ENCODE results near the gene TEX51. TPM values are rescaled to one million over a fixed set of nuclear protein-coding genes. Genes with fewer than 3 reads are reported as not detected.

Gene TEX51
- total RNA-seq, 1 donor from 2014 or later, result not detected

- H3K4me1 Mint-ChIP-seq (ENCODE audit: low read depth), result no peaks in the 10 kb centered on the region
- no peak overlapping the region for H3K4me3 Mint-ChIP-seq (ENCODE audit: low read depth)
- H3K27me3 Mint-ChIP-seq, result peaks cover 33% of the 10 kb centered on the region
- TF ChIP-seq, protein P1, sequence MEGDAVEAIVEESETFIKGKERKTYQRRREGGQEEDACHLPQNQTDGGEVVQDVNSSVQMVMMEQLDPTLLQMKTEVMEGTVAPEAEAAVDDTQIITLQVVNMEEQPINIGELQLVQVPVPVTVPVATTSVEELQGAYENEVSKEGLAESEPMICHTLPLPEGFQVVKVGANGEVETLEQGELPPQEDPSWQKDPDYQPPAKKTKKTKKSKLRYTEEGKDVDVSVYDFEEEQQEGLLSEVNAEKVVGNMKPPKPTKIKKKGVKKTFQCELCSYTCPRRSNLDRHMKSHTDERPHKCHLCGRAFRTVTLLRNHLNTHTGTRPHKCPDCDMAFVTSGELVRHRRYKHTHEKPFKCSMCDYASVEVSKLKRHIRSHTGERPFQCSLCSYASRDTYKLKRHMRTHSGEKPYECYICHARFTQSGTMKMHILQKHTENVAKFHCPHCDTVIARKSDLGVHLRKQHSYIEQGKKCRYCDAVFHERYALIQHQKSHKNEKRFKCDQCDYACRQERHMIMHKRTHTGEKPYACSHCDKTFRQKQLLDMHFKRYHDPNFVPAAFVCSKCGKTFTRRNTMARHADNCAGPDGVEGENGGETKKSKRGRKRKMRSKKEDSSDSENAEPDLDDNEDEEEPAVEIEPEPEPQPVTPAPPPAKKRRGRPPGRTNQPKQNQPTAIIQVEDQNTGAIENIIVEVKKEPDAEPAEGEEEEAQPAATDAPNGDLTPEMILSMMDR (IDR thresholded peaks at IDR 0.05; ENCODE audit: unreplicated experiment), result no peak
- no peaks in the 10 kb centered on the region for H3K9me3 Mint-ChIP-seq (ENCODE audit: low read depth)
- no peak for DNase-seq (ENCODE audit: low spot score, unreplicated experiment)
- H3K27ac Mint-ChIP-seq, result peak overlapping the region; percentile 30
- no peaks in the 10 kb centered on the region for H3K36me3 Mint-ChIP-seq (ENCODE audit: insufficient read depth)
Measured at GRCh38 chr2:126911111-126911796, 12.6 kb downstream of the TEX51 start.

DNA sequence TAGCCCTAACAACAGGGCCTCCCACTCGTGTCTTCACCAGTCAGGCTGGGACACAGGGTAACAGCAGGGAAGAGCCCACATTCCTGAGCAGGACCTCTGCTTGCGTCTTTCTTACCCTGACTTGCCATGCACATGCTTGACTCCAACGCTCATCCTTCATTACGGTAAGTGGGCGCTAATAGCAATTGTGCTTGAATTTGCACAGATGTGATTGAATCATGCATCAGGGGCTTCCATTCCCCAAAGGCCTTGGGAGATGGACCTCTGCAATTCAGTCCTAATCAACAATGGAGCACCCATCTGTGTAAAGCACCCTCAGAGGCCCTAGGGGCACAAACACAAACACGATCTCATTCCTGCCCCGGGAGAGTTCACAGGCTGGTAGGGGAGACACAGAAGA lies 13.5 kb downstream of the TEX51 start:
- no peak overlapping the region for H3K27ac Mint-ChIP-seq
- H3K4me1 Mint-ChIP-seq (ENCODE audit: low read depth), result no peaks in the 10 kb centered on the region
- H3K9me3 Mint-ChIP-seq (ENCODE audit: low read depth), result no peaks in the 10 kb centered on the region
- TF ChIP-seq, protein P1 (IDR thresholded peaks at IDR 0.05; ENCODE audit: unreplicated experiment), result no peak
- H3K27me3 Mint-ChIP-seq, result peaks cover 26% of the 10 kb centered on the region
- DNase-seq (ENCODE audit: low spot score, unreplicated experiment), result no peak
- H3K36me3 Mint-ChIP-seq (ENCODE audit: insufficient read depth), result no peaks in the 10 kb centered on the region
- no peak overlapping the region for H3K4me3 Mint-ChIP-seq (ENCODE audit: low read depth)

GRCh38 chr2:126913329-126913728 lies 14.6 kb downstream of the TEX51 start:
- TF ChIP-seq, protein P1 (IDR thresholded peaks at IDR 0.05; ENCODE audit: unreplicated experiment), result no peak
- no peaks in the 10 kb centered on the region for H3K4me1 Mint-ChIP-seq (ENCODE audit: low read depth)
- no peak overlapping the region for H3K27ac Mint-ChIP-seq
- DNase-seq (ENCODE audit: low spot score, unreplicated experiment), result no peak
- peaks cover 17% of the 10 kb centered on the region for H3K27me3 Mint-ChIP-seq
- H3K4me3 Mint-ChIP-seq (ENCODE audit: low read depth), result no peak overlapping the region
- no peaks in the 10 kb centered on the region for H3K36me3 Mint-ChIP-seq (ENCODE audit: insufficient read depth)
- H3K9me3 Mint-ChIP-seq (ENCODE audit: low read depth), result no peaks in the 10 kb centered on the region

DNA sequence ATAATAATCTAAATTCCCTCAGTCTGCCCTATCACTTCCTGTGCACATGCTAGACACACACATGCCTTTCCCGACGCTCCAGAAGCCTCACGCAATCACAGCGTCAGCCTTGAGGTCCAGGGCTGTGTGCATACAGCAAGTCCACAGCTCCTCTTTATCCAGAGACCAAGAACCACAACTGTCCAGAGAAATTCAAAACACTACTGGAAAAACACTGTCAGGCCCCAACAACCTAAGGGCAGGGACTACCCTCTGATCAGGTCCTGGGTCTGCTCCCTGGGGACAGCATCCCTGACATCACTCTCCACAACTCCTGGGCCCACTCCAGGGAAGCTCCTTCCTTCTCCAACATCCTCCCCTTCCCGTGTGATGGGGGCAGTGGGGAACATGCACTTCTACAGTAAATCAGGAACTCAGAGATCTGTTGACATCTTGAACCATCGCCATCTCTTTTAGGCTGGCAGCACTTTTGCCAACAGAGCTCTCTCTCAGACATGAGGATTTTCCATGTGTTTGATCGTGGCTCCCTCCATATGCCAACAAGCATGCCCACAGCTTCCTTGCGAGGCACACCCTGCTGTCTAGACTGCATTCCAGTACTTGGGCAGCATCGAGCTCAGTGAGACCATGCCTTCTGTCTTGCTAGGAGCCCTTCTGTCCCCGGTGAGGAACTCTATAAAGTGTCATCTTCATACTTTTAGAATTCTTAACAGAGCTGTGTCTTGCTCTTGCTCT lies 15.4 kb downstream of the TEX51 start:
- Mint-ChIP-seq H3K27ac (no peak overlapping the region), H3K36me3 (ENCODE audit: insufficient read depth) (no peaks in the 10 kb centered on the region), H3K4me3 (ENCODE audit: low read depth) (no peak overlapping the region), H3K4me1 (ENCODE audit: low read depth) (no peaks in the 10 kb centered on the region), H3K9me3 (ENCODE audit: low read depth) (no peaks in the 10 kb centered on the region), H3K27me3 (peaks cover 17% of the 10 kb centered on the region)
- no peak for DNase-seq (ENCODE audit: low spot score, unreplicated experiment)
- TF ChIP-seq, protein P1 (IDR thresholded peaks at IDR 0.05; ENCODE audit: unreplicated experiment), result no peak

DNA sequence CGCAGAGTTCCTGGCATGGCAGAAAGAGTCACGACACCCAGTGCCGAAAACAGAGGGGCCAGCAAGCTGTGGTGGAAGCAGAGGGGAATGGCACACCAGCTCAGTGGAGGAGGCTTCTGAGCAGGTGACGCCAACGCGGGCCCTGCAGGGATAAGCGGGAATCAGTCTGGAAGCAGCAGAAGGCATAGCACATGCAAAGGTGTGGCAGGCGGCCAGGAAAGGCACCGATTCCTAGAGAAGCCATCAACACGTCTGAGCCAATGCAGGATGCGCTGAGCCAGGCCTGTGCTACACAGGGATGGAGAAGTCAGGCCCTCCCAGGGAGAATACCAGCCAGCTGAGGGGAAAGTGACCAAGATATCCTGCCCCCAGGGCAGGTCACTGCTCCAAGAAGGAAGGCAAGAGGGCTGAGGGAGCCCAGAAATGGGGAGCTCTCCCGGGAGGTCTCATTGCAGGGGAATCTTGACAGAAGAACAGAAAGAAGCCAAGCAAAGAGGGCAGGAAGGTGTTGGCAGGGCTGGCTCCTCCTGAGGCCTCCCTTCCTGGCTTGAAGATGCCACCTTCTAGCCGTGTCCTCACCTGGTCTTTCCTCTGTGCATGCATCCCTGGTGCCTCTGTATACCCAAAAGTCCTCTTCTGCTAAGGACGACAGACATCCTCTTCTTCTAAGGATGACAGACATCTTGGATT lies 16.3 kb downstream of the TEX51 start:
- H3K4me3 Mint-ChIP-seq (ENCODE audit: low read depth), result no peak overlapping the region
- no peak overlapping the region for H3K27ac Mint-ChIP-seq
- H3K4me1 Mint-ChIP-seq (ENCODE audit: low read depth), result no peaks in the 10 kb centered on the region
- DNase-seq (ENCODE audit: low spot score, unreplicated experiment), result no peak
- no peaks in the 10 kb centered on the region for H3K36me3 Mint-ChIP-seq (ENCODE audit: insufficient read depth)
- TF ChIP-seq, protein P1 (IDR thresholded peaks at IDR 0.05; ENCODE audit: unreplicated experiment), result no peak
- no peaks in the 10 kb centered on the region for H3K9me3 Mint-ChIP-seq (ENCODE audit: low read depth)
- H3K27me3 Mint-ChIP-seq, result peaks cover 11% of the 10 kb centered on the region

Data from progenitor cell of endocrine pancreas (in vitro differentiated cells).